WERI-Rb-1 (cell line): ENCODE results near the gene ZNF592.
A peak's percentile ranks its signal among the peaks of the same experiment; 100 is the strongest.

Source experiments
- DNase-seq: peaks from one replicate; pipeline ENCODE4 v3.0.0-alpha.2; 2020
- H3K27ac ChIP-seq: fragments of 250-450 bp; sonication (Bioruptor Pico); 2 replicates; pipeline ENCODE4 v1.5.1; 2020; ENCODE audit warnings: mild to moderate bottlenecking, moderate library complexity
- H3K27me3 ChIP-seq: fragments of 250-450 bp; sonication (Bioruptor Pico); 2 replicates; pipeline ENCODE4 v1.5.1; 2021; ENCODE audit warnings: mild to moderate bottlenecking, low read depth, moderate library complexity; ENCODE audit not compliant: insufficient read depth, severe bottlenecking
- H3K36me3 ChIP-seq: fragments of 250-450 bp; sonication (Bioruptor Pico); 2 replicates; pipeline ENCODE4 v1.5.1; 2020; ENCODE audit warnings: mild to moderate bottlenecking, moderate library complexity
- H3K4me3 ChIP-seq: 2 replicates; pipeline ENCODE4 v1.5.1; 2011; ENCODE audit warnings: low read depth, mild to moderate bottlenecking, control low read depth, low read length
- H3K9me3 ChIP-seq: fragments of 250-450 bp; sonication (Bioruptor Pico); 2 replicates; pipeline ENCODE4 v1.5.1; 2021; ENCODE audit warnings: mild to moderate bottlenecking, moderate library complexity; ENCODE audit not compliant: severe bottlenecking
- TF ChIP-seq, protein P1 (sequence below): IDR thresholded peaks from 2 replicates; pipeline ENCODE4 v1.5.1; 2011; ENCODE audit warnings: low read depth, mild to moderate bottlenecking, control low read depth, inconsistent platforms, low read length

ZNF592 gene

DNA sequence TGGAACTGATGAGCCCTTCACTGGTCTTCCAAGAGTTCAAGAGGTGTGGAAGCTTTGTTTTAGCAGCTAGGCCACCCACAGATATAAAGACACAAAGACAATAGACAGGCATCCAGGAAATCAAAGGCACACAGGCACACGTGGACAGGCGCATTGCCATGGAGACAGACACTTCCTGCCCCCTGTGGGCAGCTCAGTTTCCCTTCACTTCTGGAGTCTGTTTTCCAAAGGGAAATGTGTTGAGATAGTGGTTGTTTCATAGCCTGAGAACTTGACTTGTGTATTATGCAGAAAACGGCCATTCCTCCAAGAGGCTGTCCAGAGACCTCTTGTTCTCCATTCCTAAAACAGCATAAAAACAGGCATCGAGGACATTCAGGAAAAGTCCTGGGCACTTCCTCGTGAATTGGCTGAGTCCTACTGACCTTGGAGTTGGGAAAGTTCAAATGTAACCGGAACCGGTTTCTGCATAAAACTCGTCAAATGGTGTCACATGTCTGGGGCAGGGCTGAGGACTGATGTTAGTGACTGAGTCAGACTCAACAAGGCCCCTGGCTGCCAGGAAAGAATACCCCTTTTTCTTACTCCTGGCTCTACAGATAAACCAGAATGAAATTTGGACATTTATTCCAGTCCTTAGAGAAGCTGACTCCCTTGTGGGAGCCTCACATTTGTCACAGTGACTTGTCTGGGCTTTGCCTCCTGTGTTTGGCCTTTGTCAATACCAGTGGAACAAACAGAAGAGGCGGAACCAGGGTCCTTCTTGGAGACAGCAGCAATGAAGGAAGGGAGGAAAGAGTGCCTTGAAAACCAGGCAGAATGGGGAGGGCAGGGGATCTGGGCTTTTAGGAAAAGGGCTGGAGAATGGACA lies 70.1 kb downstream of the ZNF592 start:
- peak; percentile 39 for DNase-seq
- no peaks in the 10 kb centered on the region for H3K27me3 ChIP-seq
- no peaks in the 10 kb centered on the region for H3K9me3 ChIP-seq
- peak overlapping the region; percentile 51 for H3K4me3 ChIP-seq
- TF ChIP-seq, protein P1, sequence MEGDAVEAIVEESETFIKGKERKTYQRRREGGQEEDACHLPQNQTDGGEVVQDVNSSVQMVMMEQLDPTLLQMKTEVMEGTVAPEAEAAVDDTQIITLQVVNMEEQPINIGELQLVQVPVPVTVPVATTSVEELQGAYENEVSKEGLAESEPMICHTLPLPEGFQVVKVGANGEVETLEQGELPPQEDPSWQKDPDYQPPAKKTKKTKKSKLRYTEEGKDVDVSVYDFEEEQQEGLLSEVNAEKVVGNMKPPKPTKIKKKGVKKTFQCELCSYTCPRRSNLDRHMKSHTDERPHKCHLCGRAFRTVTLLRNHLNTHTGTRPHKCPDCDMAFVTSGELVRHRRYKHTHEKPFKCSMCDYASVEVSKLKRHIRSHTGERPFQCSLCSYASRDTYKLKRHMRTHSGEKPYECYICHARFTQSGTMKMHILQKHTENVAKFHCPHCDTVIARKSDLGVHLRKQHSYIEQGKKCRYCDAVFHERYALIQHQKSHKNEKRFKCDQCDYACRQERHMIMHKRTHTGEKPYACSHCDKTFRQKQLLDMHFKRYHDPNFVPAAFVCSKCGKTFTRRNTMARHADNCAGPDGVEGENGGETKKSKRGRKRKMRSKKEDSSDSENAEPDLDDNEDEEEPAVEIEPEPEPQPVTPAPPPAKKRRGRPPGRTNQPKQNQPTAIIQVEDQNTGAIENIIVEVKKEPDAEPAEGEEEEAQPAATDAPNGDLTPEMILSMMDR, result 0 out of 2 replicates have a peak, but pooled peaks have one; percentile 1
- peak overlapping the region; percentile 90 for H3K27ac ChIP-seq
- peaks cover 19% of the 10 kb centered on the region for H3K36me3 ChIP-seq

DNA sequence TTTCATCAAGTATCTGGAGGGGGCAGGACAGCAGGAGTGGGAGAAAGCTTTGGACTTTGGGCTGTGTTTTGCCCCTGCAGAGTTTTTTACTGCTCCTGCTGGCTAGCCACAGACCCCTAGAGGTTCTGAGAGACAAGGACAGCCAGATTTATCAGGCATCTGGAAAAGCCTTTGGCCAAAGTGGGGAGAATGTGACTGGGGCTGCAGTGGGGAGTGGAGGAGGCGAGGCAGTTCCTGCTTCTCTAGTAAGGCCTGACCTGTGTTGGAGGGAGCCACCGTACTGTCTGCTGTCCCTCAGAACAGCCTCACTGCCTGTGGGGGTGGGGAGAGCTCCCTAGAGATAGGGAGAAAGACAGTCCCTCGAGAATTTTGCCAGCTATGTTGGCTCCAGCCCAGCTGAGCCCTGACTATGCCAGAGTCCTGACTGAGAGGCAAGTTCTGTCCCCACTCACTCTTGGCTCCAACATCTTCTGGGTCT lies 70.9 kb downstream of the ZNF592 start:
- Histone ChIP-seq H3K9me3 (no peaks in the 10 kb centered on the region), H3K36me3 (peaks cover 28% of the 10 kb centered on the region), H3K27me3 (no peaks in the 10 kb centered on the region), H3K27ac (no peak overlapping the region), H3K4me3 (no peak overlapping the region)
- no peak for DNase-seq
- TF ChIP-seq, protein P1, result 0 out of 2 replicates have a peak, but pooled peaks have one; percentile 3

DNA sequence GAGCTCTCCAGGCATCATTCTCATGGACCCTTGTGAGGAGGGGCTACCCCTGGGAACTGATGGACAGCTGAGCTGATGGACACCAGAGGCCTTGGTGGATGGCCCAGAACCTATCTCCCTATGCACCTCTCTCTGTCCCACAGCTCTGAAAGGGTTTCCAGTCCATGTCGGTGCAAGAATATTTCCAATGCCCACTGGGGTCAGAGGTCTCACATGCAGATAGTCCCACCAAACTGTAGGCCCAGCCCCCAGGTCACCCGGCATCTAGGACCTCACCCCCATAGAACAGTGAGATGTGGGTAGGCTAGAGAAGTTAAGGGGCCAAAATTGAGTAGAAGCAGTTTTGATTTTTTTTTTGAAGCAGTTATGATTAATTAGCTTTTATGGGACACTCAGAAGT lies 71.4 kb downstream of the ZNF592 start:
- Histone ChIP-seq H3K27ac (no peak overlapping the region), H3K9me3 (no peaks in the 10 kb centered on the region), H3K4me3 (no peak overlapping the region), H3K27me3 (no peaks in the 10 kb centered on the region), H3K36me3 (peaks cover 32% of the 10 kb centered on the region)
- TF ChIP-seq, protein P1, result no peak
- DNase-seq, result no peak

DNA sequence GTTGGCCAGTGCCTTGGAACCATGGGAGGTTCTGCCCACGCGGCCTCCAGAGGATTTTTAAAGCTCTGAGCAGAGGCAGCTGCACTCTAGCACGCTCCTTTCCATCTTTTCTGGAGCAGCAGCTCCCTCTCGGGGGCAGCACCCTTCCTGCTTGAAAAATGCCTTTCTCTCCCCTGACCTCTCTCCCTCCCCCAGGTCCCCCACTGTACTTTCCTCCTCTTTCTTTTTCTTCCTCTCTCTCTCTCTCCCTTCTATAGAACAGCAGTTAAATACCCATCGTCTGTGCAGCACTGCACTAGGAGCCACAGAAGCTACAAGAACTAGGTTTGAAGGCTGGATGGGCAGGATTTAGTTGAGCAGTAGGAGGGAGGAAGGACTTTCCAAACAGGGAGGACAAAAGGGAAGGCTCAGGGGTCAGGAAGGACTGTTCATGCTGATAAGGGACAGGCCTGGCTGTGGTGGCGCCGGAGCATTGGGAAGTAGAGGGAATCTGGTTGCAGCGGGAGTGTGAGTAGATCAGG lies 73.2 kb downstream of the ZNF592 start:
- H3K9me3 ChIP-seq, result no peaks in the 10 kb centered on the region
- H3K27me3 ChIP-seq, result no peaks in the 10 kb centered on the region
- H3K4me3 ChIP-seq, result no peak overlapping the region
- H3K36me3 ChIP-seq, result peaks cover 33% of the 10 kb centered on the region
- no peak overlapping the region for H3K27ac ChIP-seq
- DNase-seq, result no peak
- TF ChIP-seq, protein P1, result no peak

DNA sequence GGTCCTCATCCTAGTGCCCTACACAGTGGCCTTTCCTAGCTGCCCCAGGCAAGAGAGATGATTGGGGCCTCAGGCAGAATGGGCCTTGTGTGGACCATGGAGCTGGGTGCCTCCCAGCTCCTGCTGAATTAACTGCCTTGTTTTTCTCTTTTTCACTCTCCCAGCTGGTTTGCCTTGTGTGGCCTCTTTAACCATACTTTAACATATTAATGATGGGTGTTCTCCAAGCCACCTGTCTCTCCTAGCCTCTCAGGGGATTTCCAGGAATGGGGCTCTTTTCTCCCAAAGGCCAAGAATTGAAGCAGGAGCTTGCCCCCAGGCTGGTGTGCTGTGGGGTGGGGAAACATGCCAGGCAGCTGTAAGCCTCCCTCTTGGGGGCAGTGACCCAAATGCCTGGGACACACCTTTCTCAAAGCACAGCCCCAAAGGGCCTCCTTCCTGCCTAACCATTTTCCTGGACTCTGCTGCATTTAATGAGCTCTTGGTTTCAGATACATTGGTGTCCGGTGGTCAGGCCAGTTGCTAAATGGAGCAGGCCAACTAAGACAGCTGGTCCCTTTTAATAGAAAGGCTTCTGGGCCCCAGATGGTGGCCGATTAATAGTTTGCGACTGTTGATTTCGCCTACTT lies 74.4 kb downstream of the ZNF592 start:
- Histone ChIP-seq H3K27ac (peak overlapping the region; percentile 36; the same call in 1 of the 2 replicates), H3K9me3 (no peaks in the 10 kb centered on the region), H3K4me3 (no peak overlapping the region), H3K27me3 (no peaks in the 10 kb centered on the region), H3K36me3 (peaks cover 42% of the 10 kb centered on the region)
- no peak for DNase-seq
- TF ChIP-seq, protein P1, result no peak
